Adrenal gland (tissue), 12 donors: ENCODE measurements around the gene PLXNA4. TPM values are rescaled to one million over a fixed set of nuclear protein-coding genes. Genes with fewer than 3 reads are reported as not detected.

Source experiments
- DNase-seq, 7 donors: peaks; one replicate each; pipeline ENCODE4 v3.0.0-alpha.2; 2019 to 2020
- H3K27ac ChIP-seq, 5 donors: fragments of 200-600 bp; sonication (generic) in 4 of 5; 1 replicate in 3 of 5; 2 replicates in 2 of 5; pipeline versions ENCODE4 v1.5.1 to v1.8.0; 2016 to 2020; ENCODE audit warnings: mild to moderate bottlenecking in 1 of 5
- H3K27me3 ChIP-seq: fragments of 200-600 bp; 2 replicates; pipeline ENCODE4 v1.8.0; 2021
- H3K36me3 ChIP-seq, 2 donors: fragments of 200-600 bp; replicated peaks in 1 of 2; 1 replicate in 1 of 2; 2 replicates in 1 of 2; pipeline versions ENCODE4 v1.5.1 to v1.8.0; 2018 to 2022
- H3K4me1 ChIP-seq, 2 donors: fragments of 200-600 bp; replicated peaks in 1 of 2; 1 replicate in 1 of 2; 2 replicates in 1 of 2; pipeline versions ENCODE4 v1.5.1 to v1.8.0; 2018 to 2021
- H3K4me3 ChIP-seq, 4 donors: fragments of 200-600 bp; sonication (generic) in 3 of 4; one replicate each; pipeline ENCODE4 v1.5.1; 2016 to 2018
- H3K9me3 ChIP-seq, 3 donors: fragments of 200-600 bp; sonication (generic) in 1 of 3; replicated peaks in 1 of 3; 1 replicate in 2 of 3; 2 replicates in 1 of 3; pipeline versions ENCODE4 v1.5.1 to v1.8.0; 2016 to 2021
- CTCF ChIP-seq, 6 experiments: fragments of 450-650 bp in 4 of 6; fragments of 200-600 bp in 2 of 6; sonication (generic) in 1 of 6; IDR thresholded peaks; 1 replicate in 5 of 6; 2 replicates in 1 of 6; pipeline versions ENCODE4 v1.5.1 to v1.8.0; 2016 to 2021; ENCODE audit warnings: antibody characterized with exemption in 6 of 6, mild to moderate bottlenecking in 2 of 6, moderate library complexity in 1 of 6
- POLR2A ChIP-seq, 2 donors: fragments of 450-650 bp; IDR thresholded peaks; one replicate each; pipeline ENCODE4 v1.6.1; 2017; ENCODE audit warnings: antibody characterized with exemption in 2 of 2, mild to moderate bottlenecking in 2 of 2, moderate library complexity in 1 of 2
- WGBS, 4 donors: extraction: QIAGEN DNeasy Blood & Tissue Kit in 2 of 4; methylation state at CpG; one replicate each; pipeline versions ENCODE4 v1.1.5 to v1.1.7; 2013 to 2017; 5-methylcytosine and 5-hydroxymethylcytosine counted together
- intact Hi-C, 2 donors: fragments of 100-400 bp; cut with DNase I; formaldehyde crosslinking; loops; one replicate each; pipeline versions ENCODE4 v1.14.1 to v1.15.0; 2022 to 2023
- polyA plus RNA-seq, 3 donors: library from polyadenylated mRNA; stranded (reverse); fragments of 200-250 nt in 2 of 3; fragments of 350-450 nt in 1 of 3; fragmentation: Illumina TruSeq in 1 of 3; extraction: RNeasy Lipid Tissue Mini Kit (QIAGEN cat#74804) in 1 of 3; gene quantifications; one replicate each; pipeline ENCODE4 v1.2.3, GENCODE V29; 2013 to 2014
- total RNA-seq, 9 donors: library from RNA; depleted of rRNA in 4 of 9; stranded (reverse); fragments of >200 nt in 4 of 9; fragments of 120-200 nt in 1 of 9; fragmentation: NEBNext Ultra II Directional in 1 of 9; extraction: Animal tissue kit (Norgen Biotek cat#: 25700) in 1 of 9; gene quantifications; one replicate each; pipeline versions ENCODE4 v1.1.0 to v1.2.4, GENCODE V29; 2013 to 2023
- donor health status: healthy with polysubstance abuse.
- donor health status: Bipolar disorder and iron deficiency.
- donor health status: DM: yes; HTN: yes; CAD: no.
- donor health status: DM: no; HTN: no; CAD: no.
- donor health status: DM: no; HTN: no; CAD: no.
- donor health status: DM: yes; HTN: yes; CAD: no.

Gene PLXNA4
- total and polyA plus RNA-seq, 12 donors, result 0.99 to 10.7 (median 3.6) TPM

GRCh38 chr7:132494474-132494873 lies 81.8 kb downstream of the PLXNA4 start:
- Histone ChIP-seq H3K27ac (no peak overlapping the region), H3K36me3 (no peaks in the 10 kb centered on the region), H3K27me3 (no peaks in the 10 kb centered on the region), H3K4me3 (no peak overlapping the region), H3K4me1 (peaks cover 0 to 3% of the 10 kb centered on the region in 2 donors), H3K9me3 (no peaks in the 10 kb centered on the region)
- intact Hi-C loops, result no loop called here
- 82 to 94% (median 86%) methylated on average over 10 to 12 of the region's 12 CpGs for WGBS, 4 donors
- DNase-seq, result no peak
- TF ChIP-seq CTCF (IDR thresholded peaks at IDR 0.05) (no peak), POLR2A (IDR thresholded peaks at IDR 0.05) (no peak)

GRCh38 chr7:132492823-132493445 lies 83.3 kb downstream of the PLXNA4 start:
- intact Hi-C loops, result no loop called here
- Histone ChIP-seq H3K27ac (no peak overlapping the region), H3K27me3 (no peaks in the 10 kb centered on the region), H3K4me3 (no peak overlapping the region), H3K4me1 (no peaks in the 10 kb centered on the region), H3K36me3 (no peaks in the 10 kb centered on the region), H3K9me3 (no peaks in the 10 kb centered on the region)
- WGBS, 4 donors, result 83 to 94% (median 92%) methylated on average over 1 of the region's 1 CpG
- no peak for DNase-seq
- TF ChIP-seq CTCF (IDR thresholded peaks at IDR 0.05), result no peak
- TF ChIP-seq POLR2A (IDR thresholded peaks at IDR 0.05), result no peak

GRCh38 chr7:132491391-132491945 lies 84.8 kb downstream of the PLXNA4 start:
- H3K27ac ChIP-seq, result no peak overlapping the region
- DNase-seq, result no peak
- H3K27me3 ChIP-seq, result no peaks in the 10 kb centered on the region
- H3K4me3 ChIP-seq, result no peak overlapping the region
- intact Hi-C loops, result no loop called here
- no peaks in the 10 kb centered on the region for H3K9me3 ChIP-seq
- no peaks in the 10 kb centered on the region for H3K4me1 ChIP-seq
- TF ChIP-seq POLR2A (IDR thresholded peaks at IDR 0.05) (no peak), CTCF (IDR thresholded peaks at IDR 0.05) (no peak)
- 81 to 86% (median 83%) methylated on average over 8 of the region's 8 CpGs for WGBS, 4 donors
- no peaks in the 10 kb centered on the region for H3K36me3 ChIP-seq

GRCh38 chr7:132490474-132490873 lies 85.8 kb downstream of the PLXNA4 start:
- Histone ChIP-seq H3K4me1 (no peaks in the 10 kb centered on the region), H3K27me3 (no peaks in the 10 kb centered on the region), H3K9me3 (no peaks in the 10 kb centered on the region), H3K27ac (no peak overlapping the region), H3K4me3 (no peak overlapping the region), H3K36me3 (no peaks in the 10 kb centered on the region)
- WGBS, 4 donors, result 64 to 76% (median 71%) methylated on average over 4 of the region's 4 CpGs
- intact Hi-C loops, result no loop called here
- DNase-seq, result no peak
- TF ChIP-seq CTCF (IDR thresholded peaks at IDR 0.05) (no peak), POLR2A (IDR thresholded peaks at IDR 0.05) (no peak)
